ENCODE measurements around the gene WDR86. TPM values are rescaled to one million over a fixed set of nuclear protein-coding genes. Genes with fewer than 3 reads are reported as not detected.

WDR86 gene
- polyA plus RNA-seq, 1 donor from 2014 or later: 46.2 TPM

GRCh38 chr7:151423226-151423625 lies 13.4 kb upstream of the WDR86 start:
- no peaks in the 10 kb centered on the region for H3K79me2 ChIP-seq (replicated peaks; ENCODE audit: insufficient read depth, low read length)
- H3F3A ChIP-seq (ENCODE audit: insufficient read depth, low read length, poor library complexity, severe bottlenecking): no peaks in the 10 kb centered on the region
- no peak overlapping the region for H3K4me2 ChIP-seq (ENCODE audit: low read length)
- no peaks in the 10 kb centered on the region for H4K20me1 ChIP-seq (ENCODE audit: insufficient read depth)
- no peaks in the 10 kb centered on the region for H3K36me3 ChIP-seq (ENCODE audit: insufficient read depth, low read length)
- no peak overlapping the region for H3K27ac ChIP-seq (ENCODE audit: low read length)
- H3K4me3 ChIP-seq (ENCODE audit: low read length): no peak overlapping the region
- no peaks in the 10 kb centered on the region for H3K27me3 ChIP-seq (ENCODE audit: insufficient read depth, low read depth, low read length)
- TF ChIP-seq EP300 (conservative IDR thresholded peaks at IDR 0.05; ENCODE audit: poor library complexity, severe bottlenecking) (no peak), POLR2AphosphoS5 (IDR thresholded peaks at IDR 0.05) (no peak), CTCF (IDR thresholded peaks at IDR 0.05; ENCODE audit: poor library complexity, severe bottlenecking) (no peak), SMC3 (conservative IDR thresholded peaks at IDR 0.05; ENCODE audit: poor library complexity) (no peak), MXI1 (conservative IDR thresholded peaks at IDR 0.05; ENCODE audit: poor library complexity, severe bottlenecking) (no peak), RAD21 (conservative IDR thresholded peaks at IDR 0.05) (no peak), TAF1 (IDR thresholded peaks at IDR 0.05; ENCODE audit: low read depth) (no peak), EZH2 (IDR thresholded peaks at IDR 0.05; ENCODE audit: borderline replicate concordance, insufficient read depth, low read length, poor library complexity, severe bottlenecking) (no peak), REST (IDR thresholded peaks at IDR 0.05; ENCODE audit: borderline replicate concordance) (no peak)
- peaks cover 5% of the 10 kb centered on the region for H3K9me3 ChIP-seq (ENCODE audit: low read length)
- no peak overlapping the region for H2AFZ ChIP-seq (ENCODE audit: low read depth, low read length)
- no peak overlapping the region for H3K9ac ChIP-seq (ENCODE audit: low read length)
- H3K9me2 ChIP-seq (ENCODE audit: insufficient read depth, low read length): no peaks in the 10 kb centered on the region

- H3K27ac ChIP-seq (ENCODE audit: low read length): no peak overlapping the region
- no peaks in the 10 kb centered on the region for H3K9me2 ChIP-seq (ENCODE audit: insufficient read depth, low read length)
- no peak for TF ChIP-seq REST (IDR thresholded peaks at IDR 0.05; ENCODE audit: borderline replicate concordance)
- TF ChIP-seq MXI1 (conservative IDR thresholded peaks at IDR 0.05; ENCODE audit: poor library complexity, severe bottlenecking): no peak
- TF ChIP-seq EP300 (conservative IDR thresholded peaks at IDR 0.05; ENCODE audit: poor library complexity, severe bottlenecking): no peak
- TF ChIP-seq POLR2AphosphoS5 (IDR thresholded peaks at IDR 0.05): no peak
- no peak for TF ChIP-seq CTCF (IDR thresholded peaks at IDR 0.05; ENCODE audit: poor library complexity, severe bottlenecking)
- no peak for TF ChIP-seq EZH2 (IDR thresholded peaks at IDR 0.05; ENCODE audit: borderline replicate concordance, insufficient read depth, low read length, poor library complexity, severe bottlenecking)
- TF ChIP-seq SMC3 (conservative IDR thresholded peaks at IDR 0.05; ENCODE audit: poor library complexity): no peak
- no peak for TF ChIP-seq RAD21 (conservative IDR thresholded peaks at IDR 0.05)
- no peak for TF ChIP-seq TAF1 (IDR thresholded peaks at IDR 0.05; ENCODE audit: low read depth)
- H3K4me3 ChIP-seq (ENCODE audit: low read length): no peak overlapping the region
- H3K36me3 ChIP-seq (ENCODE audit: insufficient read depth, low read length): no peaks in the 10 kb centered on the region
- no peak overlapping the region for H3K4me2 ChIP-seq (ENCODE audit: low read length)
- H3K79me2 ChIP-seq (replicated peaks; ENCODE audit: insufficient read depth, low read length): no peaks in the 10 kb centered on the region
- H3K9ac ChIP-seq (ENCODE audit: low read length): no peak overlapping the region
- H2AFZ ChIP-seq (ENCODE audit: low read depth, low read length): no peak overlapping the region
- H3F3A ChIP-seq (ENCODE audit: insufficient read depth, low read length, poor library complexity, severe bottlenecking): no peaks in the 10 kb centered on the region
- no peaks in the 10 kb centered on the region for H4K20me1 ChIP-seq (ENCODE audit: insufficient read depth)
- H3K9me3 ChIP-seq (ENCODE audit: low read length): peaks cover under 1% of the 10 kb centered on the region
- H3K27me3 ChIP-seq (ENCODE audit: insufficient read depth, low read depth, low read length): no peaks in the 10 kb centered on the region
Measured at GRCh38 chr7:151422212-151422611, 12.4 kb upstream of the WDR86 start.

All from neural cell (in vitro differentiated cells).